ENCODE measurements around the gene POM121C. TPM values are rescaled to one million over a fixed set of nuclear protein-coding genes. Genes with fewer than 3 reads are reported as not detected.
"Not testable (repeated sequence)": the region's sequence is repeated elsewhere in the genome, so short reads cannot be mapped to it uniquely, and the experiment has no call there.

The POM121C gene
- total RNA-seq, result 14.5 TPM

DNA sequence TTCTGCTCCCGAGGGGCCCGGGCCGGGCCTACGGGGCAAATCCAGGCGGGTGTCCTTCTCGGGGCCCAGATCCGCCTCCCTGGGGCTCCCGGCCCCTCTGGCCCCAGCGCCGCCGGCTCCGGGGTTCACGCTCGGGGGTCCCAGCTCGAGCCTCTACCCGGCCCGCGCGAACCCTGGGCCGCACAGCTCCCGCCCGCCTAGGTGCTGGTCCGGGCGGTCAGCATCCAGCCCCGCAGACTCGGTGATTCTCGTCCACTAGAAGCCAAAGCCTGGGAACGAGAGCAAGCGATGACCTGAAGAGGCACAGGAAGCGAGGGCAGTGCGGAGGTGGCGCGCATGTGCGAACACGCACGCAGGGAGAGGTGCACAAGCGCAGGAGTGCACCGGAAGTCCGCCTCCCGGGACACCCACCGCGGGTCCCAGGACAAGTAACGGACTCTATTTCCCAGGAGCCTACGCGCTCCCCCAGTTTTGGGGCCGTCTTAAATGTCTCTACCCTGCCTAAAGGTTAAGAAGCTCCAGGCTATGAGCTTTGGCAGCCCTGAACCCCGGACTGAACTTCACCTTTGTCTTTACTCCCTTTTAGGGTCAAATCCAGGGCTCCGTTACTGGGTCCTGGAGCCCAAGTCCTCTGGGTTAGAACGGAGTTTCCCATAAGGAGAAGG, at the start of gene POM121C:
Gene POM121C (minus strand): TSS at position 321 of the 665 bp plus-strand sequence. CDS start 44,803 bp downstream, outside the sequence.
- peak; percentile 82 for DNase-seq

DNA sequence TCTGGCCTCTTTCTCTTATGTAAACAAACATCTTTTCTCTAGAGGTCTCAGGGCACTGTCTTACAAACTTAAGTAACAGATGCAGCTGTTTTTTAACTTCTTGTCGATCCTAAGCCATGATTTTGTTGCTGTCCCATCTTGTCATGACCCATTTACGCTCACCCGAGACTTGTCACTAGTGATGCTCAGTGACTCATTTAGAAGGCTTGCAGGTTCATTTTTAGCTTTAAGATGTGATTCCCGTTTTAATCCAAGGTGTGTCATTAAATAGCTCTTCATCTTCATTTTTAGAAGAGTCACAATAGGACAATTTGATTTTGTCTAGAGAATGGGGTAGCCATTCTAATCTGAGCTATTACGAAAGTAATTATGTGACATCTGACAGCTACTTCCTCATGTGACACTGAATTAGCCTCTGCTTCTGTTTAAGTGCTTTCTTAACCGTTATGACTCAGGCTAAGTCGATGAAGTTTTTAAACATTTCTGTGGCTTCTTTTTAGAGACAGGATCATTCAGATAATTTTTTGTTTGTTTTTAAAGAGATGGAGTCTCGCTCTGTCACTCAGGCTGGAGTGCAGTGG, 48.7 kb upstream of the POM121C start:
- DNase-seq, result no peak

DNA sequence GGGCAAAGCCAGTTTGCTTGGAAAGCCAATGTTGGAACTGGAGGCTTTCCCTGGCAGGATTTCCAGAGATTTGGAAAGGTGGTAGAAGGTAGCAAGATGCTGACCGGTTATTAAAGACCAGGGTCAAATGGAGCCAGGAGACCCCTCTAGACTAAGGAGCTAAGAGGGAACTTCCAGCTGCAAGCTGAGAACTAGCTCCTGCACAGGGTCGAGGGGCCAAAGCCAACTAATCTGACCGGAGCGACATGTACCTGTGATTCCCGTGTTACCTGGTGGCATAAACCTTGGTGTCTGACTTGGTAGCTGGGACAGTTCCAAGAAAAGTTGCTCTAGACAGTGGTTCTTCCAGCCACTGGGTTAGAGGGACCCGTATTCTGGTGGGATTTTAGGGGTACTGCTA, 47.8 kb upstream of the POM121C start:
- DNase-seq, result no peak

DNA sequence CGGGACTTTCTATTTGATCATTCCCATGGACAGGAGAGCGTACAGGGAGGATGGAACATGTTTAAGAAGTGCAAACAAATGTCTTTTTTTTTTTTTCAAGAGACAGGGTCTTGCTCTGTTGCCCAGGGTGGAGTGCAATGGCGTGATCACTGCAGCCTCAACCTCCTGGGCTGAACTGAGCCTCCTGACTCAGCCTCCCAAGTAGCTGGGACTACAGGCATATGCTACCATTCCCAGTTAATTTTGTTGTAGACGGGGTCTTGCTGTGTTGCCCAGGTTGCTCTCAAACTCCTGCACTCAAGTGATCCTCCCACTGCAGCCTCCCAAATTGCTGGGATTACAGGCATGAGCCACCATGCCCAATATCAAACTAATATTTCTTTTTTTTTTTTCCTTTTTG, 46.5 kb upstream of the POM121C start:
- no peak for DNase-seq

DNA sequence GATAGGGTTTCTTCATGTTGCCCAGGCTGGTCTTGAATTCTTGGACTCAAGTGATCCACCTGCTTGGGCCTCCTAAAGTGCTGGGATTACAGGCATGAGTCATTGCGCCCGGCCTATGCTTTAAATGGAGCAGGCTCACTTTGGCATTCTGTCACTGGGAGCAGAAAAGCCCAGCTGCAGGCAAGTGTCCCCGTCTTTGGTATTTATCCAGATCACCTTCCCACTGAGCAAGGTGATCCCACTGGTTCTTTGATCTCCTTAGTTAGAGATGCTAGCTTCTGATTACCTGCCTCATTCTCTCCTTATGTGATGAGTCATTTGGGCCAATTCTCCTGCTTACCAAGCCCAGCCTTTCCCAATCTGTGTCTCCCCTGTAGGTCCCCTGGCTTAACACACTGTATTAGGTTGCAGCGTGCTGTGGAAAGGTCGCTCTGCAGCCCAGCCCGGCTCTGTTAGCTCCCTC, 45.3 kb upstream of the POM121C start:
- DNase-seq, result no peak

DNA sequence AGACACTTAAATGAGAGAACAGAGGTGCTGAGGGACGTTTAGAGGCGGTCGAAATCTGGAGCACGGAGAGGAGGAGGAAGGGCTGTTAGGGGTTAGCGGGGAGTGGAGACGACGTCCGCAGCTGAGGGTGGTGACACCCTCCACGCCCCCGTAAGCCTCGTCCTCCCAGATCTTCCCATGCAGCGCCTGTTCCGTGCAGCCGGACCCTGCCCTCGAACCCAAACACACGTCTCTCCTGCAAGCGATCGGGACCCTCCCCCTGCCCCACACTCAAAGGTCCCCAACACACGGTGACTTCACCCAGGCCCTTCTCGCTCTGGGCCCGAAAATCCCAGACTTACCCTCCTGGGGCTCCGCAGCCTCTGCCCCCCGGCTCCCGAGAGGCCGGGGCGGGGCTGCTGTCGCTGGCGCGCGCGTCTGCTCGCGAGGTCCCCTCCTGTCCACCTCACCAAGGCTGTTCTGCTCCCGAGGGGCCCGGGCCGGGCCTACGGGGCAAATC, 41.2 kb upstream of the POM121C start:
- DNase-seq, result not testable (repeated sequence)

DNA sequence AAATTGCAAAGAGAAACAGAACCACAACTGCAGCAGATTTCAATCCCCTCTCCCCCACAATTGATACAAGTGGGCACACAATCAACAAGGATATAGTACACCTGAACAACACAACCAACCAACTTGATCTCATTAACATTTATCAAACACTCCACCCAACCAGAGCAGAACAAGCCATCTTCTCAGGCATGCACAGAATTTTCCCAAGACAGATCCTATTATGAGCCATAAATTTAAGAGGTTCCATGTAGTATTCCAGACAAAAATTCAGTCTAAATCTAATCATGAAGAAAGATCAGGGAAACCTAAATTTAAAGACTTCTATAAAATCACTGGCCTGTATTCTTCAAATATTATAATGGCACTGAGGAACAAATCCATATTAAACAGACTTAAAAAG, 35.6 kb upstream of the POM121C start:
- DNase-seq, result not testable (repeated sequence)

DNA sequence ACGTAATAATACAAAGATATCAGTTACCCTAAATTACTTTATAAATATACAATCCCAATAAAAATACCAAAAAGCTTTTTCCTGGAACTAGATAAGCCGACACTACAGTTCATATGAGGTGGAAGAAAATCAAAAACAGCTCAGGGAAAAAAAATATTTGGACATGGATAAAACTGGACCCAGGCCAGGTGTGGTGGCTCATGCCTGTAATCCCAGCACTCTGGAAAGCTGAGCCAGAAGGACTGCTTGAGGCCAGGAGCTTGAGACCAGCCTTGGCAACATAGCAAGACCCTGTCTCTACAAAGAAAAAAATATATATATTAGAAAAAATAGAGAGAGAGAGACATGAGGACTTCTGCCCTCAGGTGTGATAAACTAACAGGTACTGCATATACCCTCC, 32.7 kb upstream of the POM121C start:
- not testable (repeated sequence) for DNase-seq

DNA sequence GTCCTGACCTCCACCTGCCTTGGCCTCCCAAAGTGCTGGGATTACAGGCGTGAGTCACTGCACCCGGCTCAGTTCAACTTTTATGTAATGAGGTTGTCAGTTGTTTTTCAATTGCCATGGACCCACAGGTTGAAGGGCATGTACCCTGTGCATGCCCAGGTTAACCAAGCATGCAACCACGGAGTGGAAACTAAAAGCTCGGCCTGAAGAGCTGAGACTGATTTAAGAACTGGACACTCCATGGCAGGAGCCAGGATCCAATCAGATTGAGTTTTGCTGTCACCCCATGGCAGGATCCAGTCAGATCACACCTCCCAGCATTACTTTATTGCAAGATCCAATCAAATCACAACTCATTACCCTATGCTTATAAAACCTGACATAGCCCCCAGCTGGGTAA, 22.9 kb upstream of the POM121C start:
- DNase-seq, result not testable (repeated sequence)

DNA sequence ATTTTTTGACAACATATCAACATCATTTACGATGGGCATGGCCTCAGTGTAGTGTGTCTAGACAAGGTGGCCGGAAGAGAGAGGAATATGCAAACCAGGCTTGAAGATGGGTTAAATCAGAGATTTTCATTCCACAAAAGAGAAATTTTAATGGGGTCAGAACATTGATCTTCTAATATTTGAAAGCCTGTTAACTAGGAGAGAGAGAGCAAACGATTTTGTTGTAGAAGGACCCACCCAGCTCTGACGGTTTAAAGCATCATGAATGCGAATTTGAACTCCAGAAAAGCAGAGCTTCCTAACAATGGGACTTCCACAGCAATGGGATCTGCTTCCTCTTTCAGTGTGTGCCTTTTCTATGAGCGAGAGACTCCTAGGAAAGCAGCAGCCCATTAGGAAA, 5.9 kb upstream of the POM121C start, which contains the start of gene SPDYE5:
Gene SPDYE5 (plus strand): TSS at position 301 of the 400 bp plus-strand sequence. CDS start 1,728 bp downstream, outside the sequence.
- not testable (repeated sequence) for DNase-seq

DNA sequence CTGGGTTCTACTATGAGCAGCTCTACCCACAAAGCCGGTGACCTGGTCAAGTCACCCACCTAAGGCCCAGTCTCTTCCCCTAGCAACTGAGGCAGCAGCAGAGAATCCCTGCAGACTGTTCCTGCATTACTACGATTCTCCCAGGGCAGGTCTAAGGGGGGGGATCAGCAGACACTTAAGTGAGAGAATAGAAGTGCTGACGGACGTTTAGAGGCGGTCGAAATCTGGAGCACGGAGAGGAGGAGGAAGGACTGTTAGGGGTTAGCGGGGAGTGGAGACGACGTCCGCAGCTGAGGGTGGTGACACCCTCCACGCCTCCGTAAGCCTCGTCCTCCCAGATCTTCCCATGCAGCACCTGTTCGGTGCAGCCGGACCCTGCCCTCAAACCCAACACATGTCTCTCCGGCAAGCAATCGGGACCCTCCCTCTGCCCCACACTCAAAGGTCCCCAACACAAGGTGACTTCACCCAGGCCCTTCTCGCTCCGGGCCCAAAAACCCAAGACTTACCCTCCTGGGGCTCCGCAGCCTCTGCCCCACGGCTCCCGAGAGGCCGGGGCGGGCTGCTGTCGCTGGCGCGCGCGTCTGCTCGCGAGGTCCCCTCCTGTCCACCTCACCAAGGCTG, 632 bp downstream of the POM121C start:
- not testable (repeated sequence) for DNase-seq

DNA sequence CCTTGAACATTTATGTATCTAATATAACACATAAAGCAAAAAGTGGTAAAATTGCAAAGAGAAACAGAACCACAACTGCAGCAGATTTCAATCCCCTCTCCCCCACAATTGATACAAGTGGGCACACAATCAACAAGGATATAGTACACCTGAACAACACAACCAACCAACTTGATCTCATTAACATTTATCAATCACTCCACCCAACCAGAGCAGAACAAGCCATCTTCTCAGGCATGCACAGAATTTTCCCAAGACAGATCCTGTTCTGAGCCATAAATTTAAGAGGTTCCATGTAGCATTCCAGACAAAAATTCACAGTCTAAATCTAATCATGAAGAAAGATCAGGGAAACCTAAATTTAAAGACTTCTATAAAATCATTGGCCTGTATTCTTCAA, 5.8 kb downstream of the POM121C start:
- not testable (repeated sequence) for DNase-seq

DNA sequence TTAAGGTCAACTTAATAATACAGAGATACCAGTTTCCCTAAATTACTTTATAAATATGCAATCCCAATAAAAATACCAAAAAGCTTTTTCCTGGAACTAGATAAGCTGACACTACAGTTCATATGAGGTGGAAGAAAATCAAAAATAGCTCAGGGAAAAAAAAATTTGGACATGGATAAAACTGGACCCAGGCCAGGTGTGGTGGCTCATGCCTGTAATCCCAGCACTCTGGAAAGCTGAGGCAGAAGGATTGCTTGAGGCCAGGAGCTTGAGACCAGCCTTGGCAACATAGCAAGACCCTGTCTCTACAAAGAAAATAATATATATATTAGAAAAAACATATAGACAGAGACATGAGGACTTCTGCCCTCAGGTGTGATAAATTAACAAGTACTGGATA, 8.6 kb downstream of the POM121C start:
- DNase-seq, result not testable (repeated sequence)

DNA sequence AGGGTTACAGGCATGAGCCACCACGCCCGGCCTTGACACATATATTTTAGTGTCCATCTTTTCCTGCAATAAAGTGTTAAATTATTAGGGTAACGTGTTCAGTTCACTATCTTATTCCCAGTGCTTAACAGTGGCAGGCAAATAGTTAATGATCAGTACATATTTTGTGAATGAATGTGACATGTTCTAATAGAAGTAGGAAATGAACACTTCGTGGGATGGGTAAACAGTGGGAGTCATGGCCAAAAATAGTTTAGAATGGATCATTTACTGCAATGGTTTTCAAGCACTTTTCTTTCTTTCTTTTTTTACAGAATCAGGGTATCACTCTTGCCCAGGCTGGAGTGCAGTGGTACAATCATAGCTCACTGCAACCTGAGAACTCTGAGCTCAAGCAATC, 15.9 kb downstream of the POM121C start:
- not testable (repeated sequence) for DNase-seq

DNA sequence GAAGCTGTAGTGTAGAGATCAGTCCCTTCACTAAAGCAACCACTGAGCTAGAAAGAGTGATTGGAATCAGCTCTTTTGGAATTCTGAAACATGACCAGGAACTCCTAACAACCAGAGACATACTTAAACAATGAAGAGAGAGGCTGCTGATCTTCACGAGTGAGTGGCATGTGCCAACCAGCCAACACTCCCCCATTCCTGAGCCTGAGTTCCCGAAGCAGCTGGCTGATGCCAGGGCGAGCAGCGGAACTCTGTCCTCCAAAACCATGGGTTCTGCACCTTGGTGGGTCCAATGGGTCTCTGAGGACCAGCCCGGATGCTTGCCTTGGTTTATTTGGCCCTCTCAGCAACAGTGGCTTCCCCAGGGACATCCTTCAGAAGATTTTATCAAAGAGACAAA, 25.6 kb downstream of the POM121C start:
- DNase-seq, result not testable (repeated sequence)

DNA sequence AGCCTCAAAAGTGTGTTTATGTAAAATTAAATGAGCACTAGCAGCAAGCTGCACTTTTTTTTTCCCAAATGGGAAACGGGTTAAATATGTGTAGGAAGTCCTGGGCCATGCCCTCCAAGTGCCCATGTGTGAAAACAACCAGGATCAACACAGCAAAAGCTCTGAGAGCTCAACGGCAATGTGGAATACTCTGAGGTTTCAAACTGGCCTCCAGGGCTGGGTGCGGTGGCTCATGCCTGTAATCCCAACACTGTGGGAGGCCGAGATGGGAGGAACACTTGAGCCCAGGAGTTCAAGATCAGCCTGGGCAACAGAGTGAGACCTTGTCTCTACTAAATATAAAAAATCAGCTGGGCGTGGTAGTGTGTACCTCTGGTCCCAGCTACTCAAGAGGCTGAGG, 28.1 kb downstream of the POM121C start:
- DNase-seq, result not testable (repeated sequence)

DNA sequence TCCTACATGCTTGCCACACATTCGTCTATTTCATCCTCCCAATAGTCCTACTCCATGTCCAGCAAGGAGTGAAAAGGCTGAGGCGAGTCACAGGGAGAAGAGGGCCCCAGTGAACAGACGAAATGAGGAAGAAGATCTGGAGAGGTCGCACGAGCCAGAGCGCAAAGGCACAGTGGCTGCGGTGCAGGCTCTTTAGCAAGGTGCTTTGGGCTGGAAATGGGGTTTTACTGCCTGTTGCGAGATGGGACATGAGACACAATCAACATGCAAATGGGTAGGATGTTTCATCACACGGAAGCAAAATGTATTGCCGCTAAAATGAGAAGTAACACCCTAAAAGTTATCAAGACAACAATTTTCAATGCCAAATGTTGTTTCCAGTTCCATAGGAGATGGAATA, 29.7 kb downstream of the POM121C start:
- DNase-seq, result not testable (repeated sequence)

DNA sequence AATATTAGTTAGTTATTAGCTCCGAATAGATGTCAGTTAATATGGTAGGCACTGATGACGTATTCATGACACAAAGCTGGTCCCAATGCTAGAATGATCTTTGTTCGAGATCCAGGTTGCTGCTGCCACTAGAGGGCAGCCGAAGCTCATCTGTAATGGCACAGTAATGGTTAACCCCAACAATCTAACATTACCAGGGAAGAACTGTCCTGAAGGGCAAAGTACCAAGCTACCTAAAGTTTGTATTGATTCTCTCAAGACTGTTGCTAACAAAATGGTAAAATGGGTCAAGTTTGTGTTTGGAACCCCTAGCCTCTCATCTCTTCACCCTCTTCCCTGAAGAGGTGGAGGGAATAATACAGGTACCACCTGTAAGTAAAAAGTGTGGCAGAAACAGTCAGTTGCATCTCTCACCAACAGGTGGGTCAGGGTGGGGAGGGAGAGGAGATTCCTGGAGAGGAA, 33.6 kb downstream of the POM121C start:
- DNase-seq, result not testable (repeated sequence)

DNA sequence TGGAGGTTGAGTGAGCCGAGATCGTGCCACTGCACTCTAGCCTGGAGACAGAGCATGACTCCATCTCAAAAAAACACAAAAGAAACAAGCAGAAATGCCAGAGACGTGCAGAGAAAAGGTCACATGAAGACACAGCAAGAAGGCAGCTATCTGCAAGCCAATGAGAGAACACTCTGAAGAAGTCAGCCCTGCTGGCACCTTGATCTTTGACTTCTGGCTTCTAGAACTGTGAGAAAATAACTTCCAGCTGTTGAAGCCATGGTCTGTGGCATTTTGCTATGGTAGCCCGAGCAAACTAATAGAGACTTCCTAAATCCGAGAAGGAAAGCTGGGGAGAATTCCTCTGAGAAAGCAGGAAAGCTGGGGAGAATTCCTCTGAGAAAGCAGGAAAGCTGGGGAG, 36.2 kb downstream of the POM121C start:
- not testable (repeated sequence) for DNase-seq

DNA sequence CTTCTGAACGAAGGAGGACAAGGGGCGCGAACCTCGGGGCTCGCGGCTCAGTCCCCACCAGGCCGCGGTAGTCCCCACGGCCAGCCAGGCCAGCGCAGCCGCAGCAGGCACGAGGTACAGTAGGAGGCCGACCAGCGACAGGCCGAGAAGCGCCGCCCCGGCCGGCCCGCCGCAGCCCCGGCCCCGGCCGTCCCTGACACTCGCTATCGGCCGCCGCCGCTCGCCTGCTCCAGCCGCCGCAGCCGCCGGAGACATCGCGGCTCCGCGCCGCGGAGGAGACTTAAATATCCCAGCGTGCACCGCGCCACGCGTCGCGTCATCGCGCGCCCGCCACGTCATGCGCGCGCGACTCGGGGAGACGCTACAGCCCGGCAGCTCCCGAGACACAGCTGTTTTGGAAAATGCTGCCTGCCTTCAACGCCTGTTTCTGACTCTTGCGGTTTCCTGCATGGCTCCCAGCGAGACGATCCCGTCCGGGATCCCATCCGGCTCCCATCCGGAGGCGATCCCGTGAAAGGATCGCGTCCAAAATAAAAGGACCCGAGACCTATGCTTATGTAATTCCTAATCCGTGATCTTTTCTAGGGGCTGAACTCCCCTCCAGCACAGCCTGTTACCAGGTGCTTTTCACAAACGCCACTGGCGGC, 43.5 kb downstream of the POM121C start:
- not testable (repeated sequence) for DNase-seq

DNA sequence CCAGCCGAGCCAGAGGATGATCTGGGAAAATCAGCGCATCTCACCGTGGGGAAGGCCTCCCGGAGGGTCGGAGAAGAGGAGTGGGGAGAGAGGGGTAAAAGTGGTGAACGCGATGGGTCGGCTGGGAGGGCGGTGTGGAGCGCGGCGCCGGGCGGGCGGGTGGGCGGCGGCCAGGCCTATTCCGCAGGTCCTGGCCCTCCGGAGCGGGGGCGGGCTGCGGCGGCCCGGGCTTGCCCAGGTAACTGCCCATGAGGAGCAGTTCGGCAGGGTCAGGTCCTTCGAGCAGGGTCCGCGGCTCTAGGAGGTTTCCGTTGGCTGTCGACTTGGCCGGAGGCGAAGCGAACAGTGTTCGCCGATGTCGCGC, 44.0 kb downstream of the POM121C start:
- DNase-seq, result not testable (repeated sequence)

DNA sequence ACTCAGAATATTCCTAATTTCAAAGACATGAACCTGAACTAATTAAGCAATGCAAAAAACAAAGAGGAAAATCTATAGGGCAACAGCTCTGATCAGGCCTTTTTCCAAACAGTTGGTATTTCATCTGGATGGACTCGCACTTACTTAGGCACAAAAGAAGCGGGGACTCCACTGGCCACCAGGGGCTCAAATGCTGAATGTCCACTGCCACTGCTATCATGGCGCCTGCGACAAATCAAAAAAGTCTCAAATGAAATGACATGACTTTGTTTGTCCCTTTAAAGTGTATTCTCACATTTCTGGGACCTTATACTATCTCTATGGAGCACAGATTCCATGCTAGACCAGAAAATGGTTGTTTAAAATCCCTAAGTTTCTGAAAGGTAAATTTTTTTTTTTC, 47.1 kb downstream of the POM121C start:
- DNase-seq, result not testable (repeated sequence)

DNA sequence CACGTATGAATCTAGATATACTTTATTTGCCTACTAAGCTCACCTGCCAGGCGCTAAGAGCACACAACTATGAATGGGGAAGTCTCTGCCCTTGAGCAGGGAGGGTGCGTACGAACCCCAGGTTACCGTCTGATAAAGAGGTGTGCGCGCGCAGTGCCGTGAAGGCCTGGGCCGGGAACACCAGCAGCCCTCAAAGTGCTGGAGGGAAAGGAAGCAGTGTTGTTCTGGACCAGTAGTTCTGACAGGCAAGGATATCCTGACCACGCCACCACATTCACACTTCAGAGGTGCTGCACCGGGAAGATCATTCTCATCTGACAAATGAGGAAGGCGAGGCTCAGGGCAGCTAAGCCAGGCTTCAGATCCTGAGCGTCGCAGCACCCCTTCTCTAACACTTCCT, 62.6 kb downstream of the POM121C start:
- DNase-seq, result not testable (repeated sequence)
